ENCODE measurements around the gene AKNAD1. TPM values are rescaled to one million over a fixed set of nuclear protein-coding genes. Genes with fewer than 3 reads are reported as not detected.
A peak's percentile ranks its signal among the peaks of the same experiment; 100 is the strongest.

Gene AKNAD1
- total RNA-seq, 3 donors from 2014 or later, result 2.3 to 4.1 (median 2.9) TPM

- TF ChIP-seq POLR2AphosphoS5 (IDR thresholded peaks at IDR 0.05) (no peak), POLR2A (IDR thresholded peaks at IDR 0.05) (no peak), CTCF (IDR thresholded peaks at IDR 0.05) (no peak)
- no peaks in the 10 kb centered on the region for H3K27me3 ChIP-seq
- DNase-seq (ENCODE audit: low spot score in 2 of 2), result no peak
- H3K9me3 ChIP-seq, result no peaks in the 10 kb centered on the region
- peak overlapping the region in 1 of 2 donors; percentile 53 for H3K27ac ChIP-seq
- H3K4me3 ChIP-seq, result no peak overlapping the region
- H3K36me3 ChIP-seq, result no peaks in the 10 kb centered on the region
- intact Hi-C loops (cut with DNase I; ENCODE audit: low total_unique reads), result loop anchor here (1.0 kb wide), 1 partner anchor 25 kb away; the partner anchor contains the start of gene GPSM2
- H3K4me1 ChIP-seq, result no peaks in the 10 kb centered on the region
These were observed 6.0 kb downstream of the AKNAD1 start for GRCh38 chr1:108850929-108851328.

GRCh38 chr1:108848806-108849205, 8.1 kb downstream of the AKNAD1 start:
- no peak for TF ChIP-seq CTCF (IDR thresholded peaks at IDR 0.05)
- no peak for TF ChIP-seq POLR2A (IDR thresholded peaks at IDR 0.05)
- TF ChIP-seq POLR2AphosphoS5 (IDR thresholded peaks at IDR 0.05), result no peak
- no peaks in the 10 kb centered on the region for H3K36me3 ChIP-seq
- no peaks in the 10 kb centered on the region for H3K4me1 ChIP-seq
- H3K27ac ChIP-seq, result no peak overlapping the region
- H3K9me3 ChIP-seq, result no peaks in the 10 kb centered on the region
- no peak for DNase-seq (ENCODE audit: low spot score in 2 of 2)
- H3K27me3 ChIP-seq, result no peaks in the 10 kb centered on the region
- no peak overlapping the region for H3K4me3 ChIP-seq
- intact Hi-C loops (cut with DNase I; ENCODE audit: low total_unique reads), result no loop called here

- H3K27ac ChIP-seq, result no peak overlapping the region
- no peak overlapping the region for H3K4me3 ChIP-seq
- intact Hi-C loops (cut with DNase I; ENCODE audit: low total_unique reads), result no loop called here
- DNase-seq (ENCODE audit: low spot score in 2 of 2), result no peak
- TF ChIP-seq CTCF (IDR thresholded peaks at IDR 0.05) (no peak), POLR2A (IDR thresholded peaks at IDR 0.05) (no peak), POLR2AphosphoS5 (IDR thresholded peaks at IDR 0.05) (no peak)
- no peaks in the 10 kb centered on the region for H3K4me1 ChIP-seq
- H3K27me3 ChIP-seq, result no peaks in the 10 kb centered on the region
- H3K36me3 ChIP-seq, result no peaks in the 10 kb centered on the region
- H3K9me3 ChIP-seq, result no peaks in the 10 kb centered on the region
These were observed 9.4 kb downstream of the AKNAD1 start for GRCh38 chr1:108847494-108847893.

- H3K4me1 ChIP-seq, result no peaks in the 10 kb centered on the region
- TF ChIP-seq POLR2AphosphoS5 (IDR thresholded peaks at IDR 0.05) (no peak), POLR2A (IDR thresholded peaks at IDR 0.05) (no peak), CTCF (IDR thresholded peaks at IDR 0.05) (no peak)
- intact Hi-C loops (cut with DNase I; ENCODE audit: low total_unique reads), result no loop called here
These were observed 10.9 kb downstream of the AKNAD1 start for GRCh38 chr1:108845991-108846390.

GRCh38 chr1:108845446-108845845, 11.4 kb downstream of the AKNAD1 start:
- Histone ChIP-seq H3K9me3 (no peaks in the 10 kb centered on the region), H3K27me3 (no peaks in the 10 kb centered on the region), H3K36me3 (no peaks in the 10 kb centered on the region), H3K27ac (peak overlapping the region; percentile 65 to 69), H3K4me3 (no peak overlapping the region), H3K4me1 (no peaks in the 10 kb centered on the region)
- no peak for DNase-seq (ENCODE audit: low spot score in 2 of 2)
- TF ChIP-seq POLR2A (IDR thresholded peaks at IDR 0.05), result no peak
- no peak for TF ChIP-seq CTCF (IDR thresholded peaks at IDR 0.05)
- TF ChIP-seq POLR2AphosphoS5 (IDR thresholded peaks at IDR 0.05), result no peak
- intact Hi-C loops (cut with DNase I; ENCODE audit: low total_unique reads), result no loop called here

More at GRCh38 chr1:108845991-108846390, 10.9 kb downstream of the AKNAD1 start:
- H3K27me3 ChIP-seq, result no peaks in the 10 kb centered on the region
- H3K4me3 ChIP-seq, result no peak overlapping the region
- no peaks in the 10 kb centered on the region for H3K36me3 ChIP-seq
- H3K9me3 ChIP-seq, result no peaks in the 10 kb centered on the region
- H3K27ac ChIP-seq, result peak overlapping the region; percentile 65 to 69
- peak in 1 of 2 donors; percentile 45 for DNase-seq (ENCODE audit: low spot score in 2 of 2)

Measured in breast epithelium (tissue), 4 donors.